Lower leg skin (tissue), 3 donors: ENCODE data around the gene GSTM4.

Experiments
- POLR2A ChIP-seq, 2 donors: fragments of 450-650 bp; IDR thresholded peaks; one replicate each; pipeline ENCODE4 v1.6.1; 2016 to 2017; ENCODE audit warnings: antibody characterized with exemption in 2 of 2, mild to moderate bottlenecking in 1 of 2, moderate library complexity in 1 of 2
- TF ChIP-seq, protein P1 (sequence below), 3 donors: fragments of 450-650 bp; IDR thresholded peaks; one replicate each; pipeline ENCODE4 v1.5.1; 2016; ENCODE audit warnings: antibody characterized with exemption in 3 of 3, mild to moderate bottlenecking in 3 of 3, moderate library complexity in 2 of 3

DNA sequence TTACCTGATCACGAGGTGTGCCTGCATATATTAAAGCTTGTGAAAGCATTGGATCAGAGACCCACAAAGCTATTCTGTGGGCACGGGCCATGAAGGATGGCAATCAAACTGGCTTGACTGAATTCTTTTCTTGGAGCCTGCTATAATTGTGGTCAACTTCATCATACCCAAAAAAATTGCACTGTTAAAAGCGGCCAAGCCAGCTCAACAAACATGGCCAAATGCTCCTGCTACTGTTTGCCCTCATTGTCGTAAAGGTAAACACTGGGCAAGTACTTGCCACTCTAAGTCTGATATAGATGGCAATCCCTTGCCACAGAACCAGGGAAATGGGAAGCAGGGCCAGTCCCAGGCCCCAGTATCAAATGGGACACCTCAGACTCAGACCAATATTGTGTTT, 49.5 kb downstream of the GSTM4 start:
- TF ChIP-seq, protein P1, sequence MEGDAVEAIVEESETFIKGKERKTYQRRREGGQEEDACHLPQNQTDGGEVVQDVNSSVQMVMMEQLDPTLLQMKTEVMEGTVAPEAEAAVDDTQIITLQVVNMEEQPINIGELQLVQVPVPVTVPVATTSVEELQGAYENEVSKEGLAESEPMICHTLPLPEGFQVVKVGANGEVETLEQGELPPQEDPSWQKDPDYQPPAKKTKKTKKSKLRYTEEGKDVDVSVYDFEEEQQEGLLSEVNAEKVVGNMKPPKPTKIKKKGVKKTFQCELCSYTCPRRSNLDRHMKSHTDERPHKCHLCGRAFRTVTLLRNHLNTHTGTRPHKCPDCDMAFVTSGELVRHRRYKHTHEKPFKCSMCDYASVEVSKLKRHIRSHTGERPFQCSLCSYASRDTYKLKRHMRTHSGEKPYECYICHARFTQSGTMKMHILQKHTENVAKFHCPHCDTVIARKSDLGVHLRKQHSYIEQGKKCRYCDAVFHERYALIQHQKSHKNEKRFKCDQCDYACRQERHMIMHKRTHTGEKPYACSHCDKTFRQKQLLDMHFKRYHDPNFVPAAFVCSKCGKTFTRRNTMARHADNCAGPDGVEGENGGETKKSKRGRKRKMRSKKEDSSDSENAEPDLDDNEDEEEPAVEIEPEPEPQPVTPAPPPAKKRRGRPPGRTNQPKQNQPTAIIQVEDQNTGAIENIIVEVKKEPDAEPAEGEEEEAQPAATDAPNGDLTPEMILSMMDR (IDR thresholded peaks at IDR 0.05) = no peak
- TF ChIP-seq POLR2A (IDR thresholded peaks at IDR 0.05) = no peak
